DOHH2 (cell line): ENCODE measurements around the gene MAP4K5.

ENCODE experiments used
- H3F3A ChIP-seq: fragments of 200-600 bp; sonication (generic), shearing (Covaris generic); 2 replicates; pipeline ENCODE4 v1.6.0; 2016; ENCODE audit warnings: antibody characterized with exemption, mild to moderate bottlenecking; ENCODE audit not compliant: control insufficient read depth, insufficient read depth
- H3K27ac ChIP-seq: fragments of 200-600 bp; sonication (generic); 2 replicates; pipeline ENCODE4 v1.5.1; 2014; ENCODE audit warnings: low read depth, mild to moderate bottlenecking, low read length, moderate library complexity
- H3K27me3 ChIP-seq: fragments of 200-600 bp; sonication (generic); 2 replicates; pipeline ENCODE4 v1.6.1; 2014; ENCODE audit warnings: mild to moderate bottlenecking, low read length, mixed read lengths; ENCODE audit not compliant: control insufficient read depth
- H3K36me3 ChIP-seq: fragments of 200-600 bp; sonication (generic); 2 replicates; pipeline ENCODE4 v1.6.1; 2014; ENCODE audit warnings: mild to moderate bottlenecking, low read length, moderate library complexity, mixed read lengths; ENCODE audit not compliant: control insufficient read depth
- H3K4me1 ChIP-seq: fragments of 200-600 bp; sonication (generic); 2 replicates; pipeline ENCODE4 v1.6.1; 2014; ENCODE audit warnings: mild to moderate bottlenecking, low read length, mixed read lengths; ENCODE audit not compliant: control insufficient read depth
- H3K4me2 ChIP-seq: fragments of 200-600 bp; sonication (generic); 2 replicates; pipeline ENCODE4 v1.6.0; 2014; ENCODE audit warnings: mild to moderate bottlenecking, low read length, moderate library complexity
- H3K4me3 ChIP-seq: fragments of 200-600 bp; sonication (generic); 2 replicates; pipeline ENCODE4 v1.5.1; 2014; ENCODE audit warnings: mild to moderate bottlenecking, low read length, mixed read lengths
- H3K79me2 ChIP-seq: fragments of 200-600 bp; sonication (generic); 2 replicates; pipeline ENCODE4 v1.6.1; 2014; ENCODE audit warnings: mild to moderate bottlenecking, low read length, mixed read lengths; ENCODE audit not compliant: control insufficient read depth
- H3K9me2 ChIP-seq: fragments of 200-600 bp; sonication (generic); replicated peaks from 2 replicates; pipeline ENCODE4 v1.6.1; 2014; ENCODE audit warnings: mild to moderate bottlenecking, low read length, mixed read lengths; ENCODE audit not compliant: control insufficient read depth
- H3K9me3 ChIP-seq: fragments of 200-600 bp; sonication (generic); 2 replicates; pipeline ENCODE4 v1.6.1; 2014; ENCODE audit warnings: antibody characterized with exemption, low read length, mixed read lengths; ENCODE audit not compliant: control insufficient read depth, insufficient read depth
- H4K20me1 ChIP-seq: fragments of 200-600 bp; sonication (generic); 2 replicates; pipeline ENCODE4 v1.6.0; 2014; ENCODE audit warnings: low read depth, mild to moderate bottlenecking, antibody characterized with exemption, low read length, moderate library complexity; ENCODE audit not compliant: control insufficient read depth, insufficient read depth
- EZH2phosphoT487 ChIP-seq: fragments of 200-600 bp; sonication (generic); IDR thresholded peaks from 2 replicates; pipeline ENCODE4 v1.6.1; 2017; ENCODE audit warnings: borderline replicate concordance, mild to moderate bottlenecking, antibody characterized with exemption, low read length, moderate library complexity, mixed read lengths
- TF ChIP-seq, protein P1 (sequence below): fragments of 200-600 bp; sonication (generic); IDR thresholded peaks from one replicate; pipeline ENCODE4 v1.5.1; 2014; ENCODE audit warnings: antibody characterized with exemption, mild to moderate bottlenecking, low read depth, low read length; ENCODE audit not compliant: poor library complexity, severe bottlenecking

Gene MAP4K5

GRCh38 chr14:50532502-50533240 lies at the start of gene MAP4K5:
Gene MAP4K5 (minus strand): TSS chr14:50532569. CDS start chr14:50532049, 520 bp downstream.
- H3F3A ChIP-seq, result peaks cover 10% of the 10 kb centered on the region; the same call in 1 of the 2 replicates
- peaks cover 16% of the 10 kb centered on the region; the same call in 1 of the 2 replicates for H4K20me1 ChIP-seq
- H3K9me2 ChIP-seq, result no peaks in the 10 kb centered on the region
- peaks cover 45% of the 10 kb centered on the region for H3K79me2 ChIP-seq
- H3K4me2 ChIP-seq, result peak within 1 kb of the TSS; percentile 99
- no peaks in the 10 kb centered on the region for H3K27me3 ChIP-seq
- H3K9me3 ChIP-seq, result peaks cover 4% of the 10 kb centered on the region; the same call in 1 of the 2 replicates
- peaks cover 35% of the 10 kb centered on the region for H3K4me1 ChIP-seq
- TF ChIP-seq, protein P1, sequence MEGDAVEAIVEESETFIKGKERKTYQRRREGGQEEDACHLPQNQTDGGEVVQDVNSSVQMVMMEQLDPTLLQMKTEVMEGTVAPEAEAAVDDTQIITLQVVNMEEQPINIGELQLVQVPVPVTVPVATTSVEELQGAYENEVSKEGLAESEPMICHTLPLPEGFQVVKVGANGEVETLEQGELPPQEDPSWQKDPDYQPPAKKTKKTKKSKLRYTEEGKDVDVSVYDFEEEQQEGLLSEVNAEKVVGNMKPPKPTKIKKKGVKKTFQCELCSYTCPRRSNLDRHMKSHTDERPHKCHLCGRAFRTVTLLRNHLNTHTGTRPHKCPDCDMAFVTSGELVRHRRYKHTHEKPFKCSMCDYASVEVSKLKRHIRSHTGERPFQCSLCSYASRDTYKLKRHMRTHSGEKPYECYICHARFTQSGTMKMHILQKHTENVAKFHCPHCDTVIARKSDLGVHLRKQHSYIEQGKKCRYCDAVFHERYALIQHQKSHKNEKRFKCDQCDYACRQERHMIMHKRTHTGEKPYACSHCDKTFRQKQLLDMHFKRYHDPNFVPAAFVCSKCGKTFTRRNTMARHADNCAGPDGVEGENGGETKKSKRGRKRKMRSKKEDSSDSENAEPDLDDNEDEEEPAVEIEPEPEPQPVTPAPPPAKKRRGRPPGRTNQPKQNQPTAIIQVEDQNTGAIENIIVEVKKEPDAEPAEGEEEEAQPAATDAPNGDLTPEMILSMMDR, result peak; percentile 74
- no peak for TF ChIP-seq EZH2phosphoT487
- peak within 1 kb of the TSS; percentile 76 for H3K4me3 ChIP-seq
- peaks cover 15% of the 10 kb centered on the region for H3K36me3 ChIP-seq
- peak within 1 kb of the TSS; percentile 53 for H3K27ac ChIP-seq

DNA sequence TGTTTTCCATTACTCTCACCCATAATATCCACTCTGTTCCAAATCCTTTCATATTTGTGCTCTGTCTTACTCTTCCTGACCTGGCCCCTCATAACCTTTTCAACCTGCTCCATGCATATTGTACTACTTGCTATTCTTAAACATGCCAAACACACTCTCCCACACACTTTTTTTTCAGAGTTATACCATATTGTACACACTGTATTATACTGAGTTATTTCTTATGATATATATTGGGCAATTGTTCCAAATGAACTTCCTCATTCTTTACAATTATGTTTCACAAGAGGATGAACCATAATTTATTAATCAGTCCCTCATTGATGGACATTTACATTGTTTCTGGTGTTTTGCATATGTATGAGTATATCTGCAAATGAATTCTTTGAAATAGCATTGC lies 46.1 kb upstream of the MAP4K5 start:
- Histone ChIP-seq H3K36me3 (no peaks in the 10 kb centered on the region), H4K20me1 (no peaks in the 10 kb centered on the region), H3K4me2 (no peak overlapping the region), H3K4me1 (no peaks in the 10 kb centered on the region), H3K27me3 (peaks cover 11% of the 10 kb centered on the region), H3K27ac (no peak overlapping the region), H3K9me3 (no peaks in the 10 kb centered on the region), H3K4me3 (no peak overlapping the region), H3F3A (no peaks in the 10 kb centered on the region), H3K79me2 (no peaks in the 10 kb centered on the region), H3K9me2 (no peaks in the 10 kb centered on the region)
- TF ChIP-seq, protein P1, result no peak
- no peak for TF ChIP-seq EZH2phosphoT487

GRCh38 chr14:50577982-50578381 lies 45.6 kb upstream of the MAP4K5 start:
- no peak overlapping the region for H3K4me2 ChIP-seq
- H3K9me2 ChIP-seq, result no peaks in the 10 kb centered on the region

More at GRCh38 chr14:50577982-50578381, 45.6 kb upstream of the MAP4K5 start:
- Histone ChIP-seq H4K20me1 (no peaks in the 10 kb centered on the region), H3K4me3 (no peak overlapping the region), H3F3A (no peaks in the 10 kb centered on the region), H3K27me3 (peaks cover 11% of the 10 kb centered on the region), H3K36me3 (no peaks in the 10 kb centered on the region), H3K79me2 (no peaks in the 10 kb centered on the region), H3K27ac (no peak overlapping the region), H3K9me3 (no peaks in the 10 kb centered on the region), H3K4me1 (no peaks in the 10 kb centered on the region)
- no peak for TF ChIP-seq EZH2phosphoT487
- TF ChIP-seq, protein P1, result no peak
